GM12891 (cell line): ENCODE measurements around the gene FARP1.
"Not testable (repeated sequence)": the region's sequence is repeated elsewhere in the genome, so short reads cannot be mapped to it uniquely, and the experiment has no call there.

Experiments used
- DNase-seq: peaks from one replicate; pipeline ENCODE4 v3.0.0; 2011; ENCODE audit warnings: low spot score; ENCODE audit not compliant: insufficient read length
- FAIRE-seq: peaks from 2 replicates; lab custom pipeline; 2011; peaks lifted over from hg19 to GRCh38; lab: Jason Lieb, UNC
- PAX5 ChIP-seq: IDR thresholded peaks from 2 replicates; pipeline ENCODE4 v1.6.1; 2011; ENCODE audit warnings: low read length, moderate library complexity, mild to moderate bottlenecking; ENCODE audit not compliant: insufficient read depth, severe bottlenecking
- POLR2A ChIP-seq: IDR thresholded peaks from 2 replicates; pipeline ENCODE4 v1.6.1; 2011; ENCODE audit warnings: low read depth, low read length, control low read depth
- POLR2AphosphoS5 ChIP-seq: IDR thresholded peaks from 2 replicates; pipeline ENCODE4 v1.6.1; 2011; ENCODE audit warnings: low read depth, low read length, control low read depth
- POU2F2 ChIP-seq: IDR thresholded peaks from 2 replicates; pipeline ENCODE4 v1.6.1; 2011; ENCODE audit warnings: low read depth, mild to moderate bottlenecking, control low read depth, low read length, moderate library complexity
- SPI1 ChIP-seq: IDR thresholded peaks from 2 replicates; pipeline ENCODE4 v1.6.1; 2011; ENCODE audit warnings: low read depth, low read length, control low read depth
- TAF1 ChIP-seq: IDR thresholded peaks from 2 replicates; pipeline ENCODE4 v1.6.1; 2011; ENCODE audit warnings: low read depth, low read length, control low read depth

The FARP1 gene

DNA sequence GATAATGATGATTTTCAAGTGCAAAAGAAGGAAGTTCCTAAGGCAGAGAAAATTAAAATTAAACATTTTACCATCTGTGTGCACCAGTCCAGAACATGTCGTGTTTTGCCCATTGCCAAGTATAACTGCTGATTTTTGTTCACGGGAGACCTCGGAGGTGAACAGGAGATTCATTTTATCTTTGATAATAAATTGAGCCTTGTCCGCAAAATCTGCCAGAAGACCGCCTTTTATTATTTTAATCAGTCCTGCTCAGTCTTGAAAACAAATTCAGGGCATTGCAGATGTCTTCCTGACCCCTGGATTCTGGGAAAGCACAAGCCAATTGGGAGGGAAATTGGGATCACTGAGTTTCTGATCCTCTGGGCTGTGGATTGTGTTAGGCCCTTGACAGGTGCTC is 268.1 kb downstream of the FARP1 start:
- FAIRE-seq, result no peak
- TF ChIP-seq POLR2A, result no peak
- no peak for TF ChIP-seq PAX5
- TF ChIP-seq POLR2AphosphoS5, result no peak
- no peak for TF ChIP-seq SPI1
- TF ChIP-seq TAF1, result no peak
- no peak for TF ChIP-seq POU2F2
- no peak for DNase-seq

DNA sequence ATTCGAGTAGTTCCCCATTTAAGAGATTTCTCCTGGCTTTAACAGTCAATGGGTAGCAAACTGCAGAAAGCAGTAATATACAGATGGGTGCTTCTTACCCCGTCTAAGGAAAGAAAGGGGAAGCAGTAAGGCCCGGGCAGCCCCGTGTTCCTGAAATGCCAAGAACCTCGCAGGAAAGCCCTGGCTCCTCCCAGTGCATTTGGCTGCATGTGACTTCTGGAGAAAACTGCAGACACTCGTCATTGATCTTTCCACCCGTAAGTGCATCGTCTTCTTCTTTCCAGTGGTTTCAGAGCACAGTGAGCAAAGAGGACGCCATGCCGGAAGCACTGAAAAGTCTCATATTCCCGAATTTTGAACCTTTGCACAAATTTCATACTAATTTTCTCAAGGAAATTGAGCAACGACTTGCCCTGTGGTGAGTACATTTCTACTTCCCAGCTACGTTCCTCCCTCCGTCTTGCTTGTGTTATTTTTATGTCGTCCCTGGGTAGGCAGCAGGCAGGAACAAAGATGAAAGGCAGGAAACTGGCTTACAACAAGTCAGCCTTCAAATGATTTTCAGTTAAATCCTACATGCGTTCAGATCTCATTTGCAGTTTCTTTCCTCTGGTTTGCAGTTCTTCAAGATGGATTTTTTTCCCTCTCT is 268.8 kb downstream of the FARP1 start:
- no peak for FAIRE-seq
- TF ChIP-seq POLR2AphosphoS5, result no peak
- TF ChIP-seq SPI1, result no peak
- no peak for DNase-seq

DNA sequence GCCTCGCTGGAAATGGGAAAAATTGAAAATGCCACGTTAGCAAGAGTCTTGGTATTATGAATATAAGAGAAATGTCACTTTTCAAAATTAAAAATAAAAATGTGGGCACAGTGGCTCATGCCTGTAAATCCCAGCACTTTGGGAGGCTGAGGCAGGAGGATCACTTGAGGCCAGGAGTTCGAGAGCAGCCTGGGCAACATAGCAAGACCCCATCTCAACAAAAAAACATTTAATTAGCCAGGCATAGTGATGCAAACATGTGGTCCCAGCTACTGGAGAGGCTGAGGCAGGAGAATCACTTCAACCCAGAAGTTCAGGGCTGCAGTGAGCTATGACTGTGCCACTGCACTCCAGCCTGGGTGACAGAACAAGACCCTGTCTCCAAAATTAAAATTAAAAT is 270.4 kb downstream of the FARP1 start:
- DNase-seq, FAIRE-seq: not testable (repeated sequence)

- no peak for TF ChIP-seq PAX5
- TF ChIP-seq POLR2A, result no peak
- TF ChIP-seq TAF1, result no peak
- no peak for TF ChIP-seq POLR2AphosphoS5
- no peak for TF ChIP-seq POU2F2
- TF ChIP-seq SPI1, result no peak
- FAIRE-seq (no peak), DNase-seq (no peak)
These were observed 270.9 kb downstream of the FARP1 start for GRCh38 chr13:98413796-98414195.

GRCh38 chr13:98415326-98416070 is 272.6 kb downstream of the FARP1 start:
- DNase-seq (no peak), FAIRE-seq (no peak)
- no peak for TF ChIP-seq POU2F2
- TF ChIP-seq POLR2A, result no peak
- no peak for TF ChIP-seq PAX5

DNA sequence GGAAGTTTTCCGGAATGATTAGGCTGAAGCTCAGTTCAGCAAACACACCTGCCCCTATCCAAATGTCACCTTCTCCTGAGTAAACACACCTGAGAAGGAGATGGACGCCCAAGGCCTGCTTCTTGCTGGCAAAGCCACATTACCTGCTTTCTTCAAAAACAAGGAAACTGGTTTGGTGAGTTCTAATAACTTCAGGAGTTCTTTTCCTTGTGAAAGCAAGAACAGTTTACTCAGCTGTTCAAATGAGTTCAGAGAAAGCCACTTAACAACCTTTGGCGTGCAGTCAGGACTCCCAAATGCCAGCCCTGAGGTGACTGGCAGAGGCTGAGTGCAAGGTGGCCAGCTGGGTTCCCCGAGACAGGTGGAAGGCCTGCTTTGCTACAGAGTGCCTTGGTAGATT is 273.5 kb downstream of the FARP1 start:
- TF ChIP-seq POU2F2 (no peak), TAF1 (no peak), SPI1 (no peak), PAX5 (no peak), POLR2AphosphoS5 (no peak), POLR2A (no peak)
- FAIRE-seq (no peak), DNase-seq (no peak)

GRCh38 chr13:98419786-98420553 is 277.1 kb downstream of the FARP1 start:
- FAIRE-seq (no peak), DNase-seq (no peak)
- TF ChIP-seq POLR2AphosphoS5 (no peak), SPI1 (no peak), TAF1 (no peak), POLR2A (no peak), POU2F2 (no peak), PAX5 (no peak)

- no peak for TF ChIP-seq POU2F2
- TF ChIP-seq SPI1, result no peak
- TF ChIP-seq POLR2A, result no peak
- TF ChIP-seq TAF1, result no peak
- no peak for TF ChIP-seq PAX5
- TF ChIP-seq POLR2AphosphoS5, result no peak
- no peak for DNase-seq
- no peak for FAIRE-seq
These were observed 277.8 kb downstream of the FARP1 start for GRCh38 chr13:98420554-98421175.

GRCh38 chr13:98422046-98422445 is 279.2 kb downstream of the FARP1 start:
- no peak for TF ChIP-seq PAX5
- no peak for TF ChIP-seq POLR2A
- TF ChIP-seq SPI1, result no peak
- no peak for TF ChIP-seq POU2F2
- TF ChIP-seq POLR2AphosphoS5, result no peak
- TF ChIP-seq TAF1, result no peak
- no peak for FAIRE-seq
- no peak for DNase-seq
